Cortex of kidney (tissue), 1 donor: ENCODE measurements around the gene RIC8B.

Source experiments
- DNase-seq: peaks from one replicate; lab custom pipeline; 2025; lab: John Stamatoyannopoulos, UW

RIC8B gene

DNA sequence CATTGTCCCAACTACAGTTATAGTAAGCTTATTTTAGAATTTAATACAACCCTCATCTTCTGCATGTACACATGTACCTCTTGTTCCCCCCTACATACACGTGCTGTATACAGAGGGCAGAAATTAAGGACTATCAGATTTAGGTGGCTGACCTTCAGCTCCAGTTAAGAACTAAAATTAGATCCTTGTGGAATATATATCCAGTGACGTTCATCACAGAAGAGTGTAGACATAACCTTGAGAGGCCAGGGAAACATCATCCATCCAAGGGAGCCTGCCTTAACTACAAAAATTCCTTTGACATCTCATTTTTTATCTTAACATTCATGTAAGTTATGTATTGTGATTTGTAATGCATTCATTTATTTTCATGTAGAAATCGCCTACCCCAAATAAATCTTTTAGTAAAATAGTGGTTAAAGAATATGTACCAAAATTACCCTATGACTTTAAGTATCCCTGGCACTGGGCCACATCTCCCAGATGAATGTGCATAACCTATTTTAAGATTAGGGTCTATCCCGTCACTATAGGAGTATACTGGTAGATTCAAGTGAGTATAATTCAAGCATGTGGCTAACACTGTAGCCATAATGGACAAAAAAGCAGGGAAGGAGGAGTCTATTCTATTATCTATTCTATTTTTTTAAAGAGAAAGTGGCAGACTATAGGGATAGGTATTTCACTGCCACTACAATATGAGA lies 27.5 kb downstream of the RIC8B start:
- DNase-seq: no peak

- no peak for DNase-seq
Measured at GRCh38 chr12:106804668-106805067, 30.2 kb downstream of the RIC8B start.

DNA sequence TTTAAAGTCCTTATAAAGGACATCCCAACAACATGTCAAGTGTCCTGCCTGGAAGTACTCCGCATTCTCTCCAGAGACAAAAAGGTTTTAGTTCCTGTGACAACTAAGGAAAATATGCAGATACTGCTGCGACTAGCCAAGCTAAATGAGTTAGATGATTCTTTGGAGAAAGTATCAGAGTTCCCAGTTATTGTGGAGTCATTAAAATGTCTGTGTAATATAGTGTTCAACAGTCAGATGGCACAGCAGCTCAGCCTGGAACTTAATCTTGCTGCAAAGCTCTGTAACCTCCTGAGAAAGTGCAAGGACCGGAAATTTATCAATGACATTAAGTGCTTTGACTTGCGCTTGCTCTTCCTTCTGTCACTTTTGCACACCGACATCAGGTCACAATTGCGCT lies 40.2 kb downstream of the RIC8B start:
- DNase-seq: no peak

DNA sequence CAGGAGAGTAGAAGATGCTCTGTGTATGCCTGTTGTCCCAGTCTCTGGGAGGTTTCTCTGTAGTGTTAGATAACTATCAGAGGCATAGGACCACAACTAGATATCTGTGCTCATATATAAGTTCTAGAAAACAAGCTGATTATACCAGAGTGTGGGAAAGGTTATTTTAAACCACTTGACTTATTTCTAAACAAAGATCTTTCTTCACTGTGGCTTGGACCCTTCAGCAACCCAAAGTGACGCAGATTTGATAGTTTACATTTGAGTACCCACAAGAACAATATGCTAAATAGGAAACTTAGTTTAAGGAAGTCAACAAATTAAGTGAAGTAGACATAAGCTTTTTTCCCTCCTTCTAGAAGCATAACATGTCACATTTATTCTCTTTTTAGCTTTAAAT lies 41.3 kb downstream of the RIC8B start:
- no peak for DNase-seq

GRCh38 chr12:106816231-106816630 lies 41.7 kb downstream of the RIC8B start:
- DNase-seq: no peak

DNA sequence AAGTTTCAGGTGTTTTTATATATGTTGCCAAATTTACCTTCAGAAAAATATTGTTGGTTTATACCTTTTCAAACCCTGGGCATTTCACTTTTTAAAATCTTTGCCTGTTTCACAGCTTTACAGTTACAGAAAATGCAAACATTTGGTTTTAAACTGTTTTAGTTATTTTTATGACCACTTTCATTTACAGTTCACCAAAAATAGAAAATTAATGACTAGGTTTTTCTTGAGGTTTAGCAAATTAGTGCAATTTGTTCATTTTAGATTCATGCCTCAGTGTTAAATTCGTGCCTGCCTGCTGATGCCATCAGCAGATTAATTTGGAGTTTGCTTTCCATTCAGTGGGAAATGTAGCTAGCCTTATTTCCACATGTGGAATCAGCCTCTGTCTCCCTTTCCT lies 45.5 kb downstream of the RIC8B start:
- DNase-seq: no peak

GRCh38 chr12:106831699-106832098 lies 57.2 kb downstream of the RIC8B start:
- DNase-seq: no peak

GRCh38 chr12:106837782-106838181 lies 63.3 kb downstream of the RIC8B start:
- no peak for DNase-seq

GRCh38 chr12:106839333-106839732 lies 64.9 kb downstream of the RIC8B start:
- no peak for DNase-seq

GRCh38 chr12:106840243-106840642 lies 65.8 kb downstream of the RIC8B start:
- no peak for DNase-seq

DNA sequence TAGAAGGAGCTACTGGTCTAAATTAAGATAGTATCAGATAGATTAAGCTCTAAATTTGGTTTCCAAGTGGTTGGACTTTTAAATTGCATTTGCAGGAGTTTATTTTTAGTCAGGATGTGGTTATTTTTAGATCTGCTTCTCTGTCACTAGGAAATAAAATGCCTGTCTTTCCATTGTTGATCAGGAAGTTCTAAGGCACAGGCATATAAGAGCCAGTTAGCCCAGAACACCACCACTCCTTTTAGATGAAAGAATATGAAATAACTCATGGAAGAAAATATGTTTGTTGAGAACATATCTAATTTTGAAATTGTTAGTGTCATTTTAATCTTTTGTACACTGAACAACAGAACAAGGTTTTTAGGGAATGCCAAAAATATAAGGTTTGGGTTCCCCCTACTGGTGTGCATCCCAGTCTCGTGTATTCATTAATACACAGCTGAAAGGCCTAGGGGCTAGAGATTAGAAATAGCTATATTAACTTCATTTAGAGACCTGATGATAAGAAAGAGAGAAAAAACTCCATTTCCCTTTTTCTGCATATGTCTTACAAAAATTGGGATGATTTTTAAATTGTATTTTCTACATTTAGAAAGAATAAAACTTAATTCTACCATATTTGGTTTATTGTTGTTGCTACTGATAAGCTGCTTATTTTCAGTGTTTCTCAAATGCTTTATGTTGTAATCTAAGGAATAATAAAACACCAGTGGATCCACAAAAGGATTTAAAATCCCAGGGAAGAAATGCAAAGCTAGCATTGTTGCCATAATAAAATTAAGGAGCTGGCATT lies 67.2 kb downstream of the RIC8B start:
- no peak for DNase-seq

- DNase-seq: no peak
Measured at GRCh38 chr12:106845902-106846301, 71.4 kb downstream of the RIC8B start.

GRCh38 chr12:106847861-106848260 lies 73.4 kb downstream of the RIC8B start:
- DNase-seq: no peak

- DNase-seq: no peak
Measured at GRCh38 chr12:106851306-106851705, 76.8 kb downstream of the RIC8B start.

DNA sequence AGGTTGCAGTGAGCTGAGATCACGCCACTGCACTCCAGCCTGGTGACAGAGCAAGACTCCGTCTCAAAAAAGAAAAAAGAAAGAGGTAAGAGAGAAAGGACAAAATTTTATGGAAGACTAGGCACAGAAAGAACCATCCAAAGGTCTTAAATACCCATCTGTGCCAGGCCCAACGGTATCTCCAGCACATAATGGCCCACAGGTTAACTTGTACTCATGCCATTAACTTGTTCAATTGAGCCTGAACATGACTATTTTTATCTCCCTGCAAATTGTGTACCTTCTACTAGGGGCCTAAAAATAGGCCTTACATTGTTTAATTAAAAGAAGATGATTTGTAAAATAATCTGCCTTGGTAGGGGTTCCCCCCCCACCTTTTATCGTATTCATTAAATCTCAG lies 80.2 kb downstream of the RIC8B start:
- no peak for DNase-seq

GRCh38 chr12:106855221-106855758 lies 80.8 kb downstream of the RIC8B start:
- DNase-seq: no peak

GRCh38 chr12:106861984-106862916 lies 87.8 kb downstream of the RIC8B start:
- no peak for DNase-seq

DNA sequence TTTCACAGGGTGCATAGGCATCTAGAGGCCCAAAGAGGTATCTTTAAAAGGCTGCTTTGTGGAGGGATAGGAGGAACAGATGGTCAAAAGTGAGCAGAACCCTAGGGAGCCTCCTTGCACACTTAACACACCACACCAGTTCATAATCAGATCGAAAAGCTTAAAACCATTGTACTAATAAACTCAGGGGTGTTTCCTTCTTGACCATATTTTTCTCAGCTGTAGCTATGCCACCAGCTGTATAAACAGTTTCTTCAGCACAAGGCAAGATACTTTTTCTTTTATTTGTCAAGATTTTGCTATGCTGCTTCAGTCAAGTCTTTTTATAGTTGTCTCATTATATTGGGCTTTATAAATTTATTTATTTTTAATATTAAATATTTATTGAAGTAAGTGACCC lies 88.7 kb downstream of the RIC8B start:
- DNase-seq: no peak

GRCh38 chr12:106865683-106866082 lies 91.2 kb downstream of the RIC8B start:
- DNase-seq: no peak

DNA sequence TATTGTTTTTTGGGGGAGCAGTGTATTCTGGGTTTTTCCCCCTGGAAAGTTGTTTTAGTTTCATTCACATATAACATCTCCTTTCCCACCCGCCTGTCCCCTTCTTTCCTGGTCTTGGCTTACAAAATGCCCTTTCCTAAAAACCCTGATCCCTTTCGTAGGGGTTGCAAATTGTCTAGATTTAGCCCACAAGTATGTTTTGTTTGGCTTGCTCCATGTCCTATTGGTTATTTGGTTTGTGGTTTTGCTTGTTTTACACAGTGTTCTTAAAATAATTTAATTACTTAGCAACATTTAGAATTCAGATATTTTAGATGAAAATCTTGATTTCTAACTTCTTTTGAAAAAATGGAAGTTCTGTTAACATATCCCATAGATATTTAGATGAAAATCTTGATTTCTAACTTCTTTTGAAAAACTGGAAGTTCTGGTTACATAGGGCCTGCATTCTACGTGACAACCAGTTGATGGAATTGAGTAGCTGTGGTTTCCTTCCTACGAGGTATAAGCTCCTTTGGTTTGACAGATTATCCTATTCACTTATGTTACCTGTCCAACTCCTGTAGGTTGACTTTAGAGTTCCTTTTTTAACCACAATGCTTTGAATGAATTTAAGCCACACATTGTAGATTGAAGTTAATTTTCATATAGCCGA lies 92.1 kb downstream of the RIC8B start:
- no peak for DNase-seq

DNA sequence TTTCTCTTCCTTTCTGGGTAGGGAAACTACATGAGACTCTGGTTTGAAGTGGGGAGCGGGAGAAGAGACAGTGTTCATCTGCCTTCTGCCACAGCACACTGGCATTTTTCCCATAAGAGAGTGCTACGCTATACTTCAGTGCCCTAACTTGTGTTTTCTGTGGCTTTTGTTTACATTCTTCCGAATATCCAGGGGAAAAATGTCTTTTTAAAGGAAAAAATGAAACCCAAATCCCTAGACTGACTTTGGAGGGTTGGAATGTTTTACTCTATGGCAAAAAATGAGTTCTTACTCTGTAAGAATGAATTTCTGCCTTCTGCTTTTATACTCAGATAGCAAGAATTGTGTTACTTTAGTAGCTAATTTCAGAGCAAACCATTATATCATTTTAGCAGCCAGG lies 93.2 kb downstream of the RIC8B start:
- DNase-seq: no peak
